Stomach (tissue), 4 donors: Measurements from ENCODE around the gene PLEKHG5.

Experiments used
- EP300 ChIP-seq: sonication (generic); formaldehyde crosslinking; IDR thresholded peaks from one replicate; pipeline ENCODE4 v1.6.1; 2017; ENCODE audit warnings: antibody characterized with exemption
- POLR2A ChIP-seq, 4 donors: fragments of 450-650 bp; IDR thresholded peaks; one replicate each; pipeline ENCODE4 v1.6.1; 2016; ENCODE audit warnings: antibody characterized with exemption in 4 of 4, control low read depth in 2 of 4, mild to moderate bottlenecking in 1 of 4, moderate library complexity in 1 of 4
- TF ChIP-seq, protein P1 (sequence below), 7 experiments: fragments of 450-650 bp in 4 of 7; fragments of 200-600 bp in 3 of 7; sonication (generic) in 3 of 7; IDR thresholded peaks; one replicate each; pipeline ENCODE4 v1.5.1; 2016 to 2019; ENCODE audit warnings: antibody characterized with exemption in 7 of 7, control low read depth in 2 of 7, mild to moderate bottlenecking in 1 of 7

DNA sequence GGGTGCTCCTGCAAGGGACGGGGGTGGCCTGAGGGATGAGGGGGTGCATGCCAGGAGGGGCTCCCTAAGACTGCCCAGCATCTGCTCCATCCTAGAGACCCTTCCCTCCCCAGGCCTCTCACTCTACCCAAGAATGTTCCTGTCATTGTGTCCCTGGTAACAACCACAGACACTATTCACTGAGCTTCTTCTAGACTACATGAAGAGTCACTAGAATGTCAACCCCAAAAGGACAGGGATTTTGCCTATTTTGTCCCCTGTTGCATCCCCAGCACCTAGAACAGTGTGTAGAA is 28.4 kb downstream of the PLEKHG5 start:
- TF ChIP-seq, protein P1, sequence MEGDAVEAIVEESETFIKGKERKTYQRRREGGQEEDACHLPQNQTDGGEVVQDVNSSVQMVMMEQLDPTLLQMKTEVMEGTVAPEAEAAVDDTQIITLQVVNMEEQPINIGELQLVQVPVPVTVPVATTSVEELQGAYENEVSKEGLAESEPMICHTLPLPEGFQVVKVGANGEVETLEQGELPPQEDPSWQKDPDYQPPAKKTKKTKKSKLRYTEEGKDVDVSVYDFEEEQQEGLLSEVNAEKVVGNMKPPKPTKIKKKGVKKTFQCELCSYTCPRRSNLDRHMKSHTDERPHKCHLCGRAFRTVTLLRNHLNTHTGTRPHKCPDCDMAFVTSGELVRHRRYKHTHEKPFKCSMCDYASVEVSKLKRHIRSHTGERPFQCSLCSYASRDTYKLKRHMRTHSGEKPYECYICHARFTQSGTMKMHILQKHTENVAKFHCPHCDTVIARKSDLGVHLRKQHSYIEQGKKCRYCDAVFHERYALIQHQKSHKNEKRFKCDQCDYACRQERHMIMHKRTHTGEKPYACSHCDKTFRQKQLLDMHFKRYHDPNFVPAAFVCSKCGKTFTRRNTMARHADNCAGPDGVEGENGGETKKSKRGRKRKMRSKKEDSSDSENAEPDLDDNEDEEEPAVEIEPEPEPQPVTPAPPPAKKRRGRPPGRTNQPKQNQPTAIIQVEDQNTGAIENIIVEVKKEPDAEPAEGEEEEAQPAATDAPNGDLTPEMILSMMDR (IDR thresholded peaks at IDR 0.05): no peak
- no peak for TF ChIP-seq EP300
- no peak for TF ChIP-seq POLR2A (IDR thresholded peaks at IDR 0.05)
